H9 (cell line): ENCODE results near the gene TUBB2A. TPM values are rescaled to one million over a fixed set of nuclear protein-coding genes. Genes with fewer than 3 reads are reported as not detected.

ENCODE experiments used
- DNase-seq: peaks from one replicate; pipeline ENCODE4 v3.0.0-alpha.2; 2017
- H2AFZ ChIP-seq: one replicate; pipeline ENCODE4 v1.6.1; 2013; ENCODE audit warnings: mild to moderate bottlenecking, low read length, control low read depth, moderate library complexity
- H2AK5ac ChIP-seq: 2 replicates; pipeline ENCODE4 v1.6.1; 2013; ENCODE audit warnings: low read length, control low read depth, mixed read lengths; ENCODE audit not compliant: insufficient read length
- H2BK120ac ChIP-seq: one replicate; pipeline ENCODE4 v1.6.1; 2013; ENCODE audit warnings: low read depth, mild to moderate bottlenecking, low read length, control low read depth, inconsistent platforms; ENCODE audit not compliant: poor library complexity, severe bottlenecking
- H2BK12ac ChIP-seq: 2 replicates; pipeline ENCODE4 v1.6.1; 2013; ENCODE audit warnings: low read length, control low read depth, mixed read lengths, low read depth; ENCODE audit not compliant: insufficient read length
- H2BK15ac ChIP-seq: 2 replicates; pipeline ENCODE4 v1.6.1; 2013; ENCODE audit warnings: low read depth, low read length, control low read depth
- H2BK20ac ChIP-seq: one replicate; pipeline ENCODE4 v1.6.1; 2013; ENCODE audit warnings: low read depth, mild to moderate bottlenecking, low read length, control low read depth, inconsistent platforms; ENCODE audit not compliant: poor library complexity, severe bottlenecking
- H2BK5ac ChIP-seq: 2 replicates; pipeline ENCODE4 v1.6.1; 2013; ENCODE audit warnings: low read length, control low read depth, mixed read lengths; ENCODE audit not compliant: insufficient read length
- H3K14ac ChIP-seq: 2 replicates; pipeline ENCODE4 v1.6.1; 2013; ENCODE audit warnings: low read length, control low read depth; ENCODE audit not compliant: insufficient read depth
- H3K18ac ChIP-seq: 2 replicates; pipeline ENCODE4 v1.6.1; 2013; ENCODE audit warnings: low read depth, mild to moderate bottlenecking, mixed read lengths, low read length, control low read depth; ENCODE audit not compliant: insufficient read length
- H3K23ac ChIP-seq: 2 replicates; pipeline ENCODE4 v1.6.1; 2013; ENCODE audit warnings: low read length, control low read depth, mixed read lengths, low read depth; ENCODE audit not compliant: insufficient read length
- H3K23me2 ChIP-seq: 2 replicates; pipeline ENCODE4 v1.6.1; 2013; ENCODE audit warnings: low read depth, mild to moderate bottlenecking, mixed read lengths, low read length, control low read depth; ENCODE audit not compliant: insufficient read length, poor library complexity, severe bottlenecking
- H3K27ac ChIP-seq: 2 replicates; pipeline ENCODE4 v1.5.1; 2013; ENCODE audit warnings: low read length, control low read depth, mixed read lengths, low read depth; ENCODE audit not compliant: insufficient read length
- H3K27me3 ChIP-seq: 2 replicates; pipeline ENCODE4 v1.6.1; 2013; ENCODE audit warnings: low read length, control low read depth, inconsistent platforms; ENCODE audit not compliant: insufficient read depth
- H3K4ac ChIP-seq: 2 replicates; pipeline ENCODE4 v1.6.1; 2013; ENCODE audit warnings: low read depth, mild to moderate bottlenecking, control low read depth, inconsistent platforms, low read length, moderate library complexity
- H3K4me1 ChIP-seq: 2 replicates; pipeline ENCODE4 v1.6.1; 2013; ENCODE audit warnings: low read length, control low read depth, inconsistent platforms; ENCODE audit not compliant: insufficient read depth
- H3K4me2 ChIP-seq: 2 replicates; pipeline ENCODE4 v1.6.1; 2013; ENCODE audit warnings: low read length, control low read depth, mixed read lengths; ENCODE audit not compliant: insufficient read length, insufficient read depth
- H3K56ac ChIP-seq: 2 replicates; pipeline ENCODE4 v1.6.1; 2013; ENCODE audit warnings: low read depth, mild to moderate bottlenecking, mixed read lengths, low read length, control low read depth; ENCODE audit not compliant: insufficient read length
- H3K79me1 ChIP-seq: 2 replicates; pipeline ENCODE4 v1.6.1; 2013; ENCODE audit warnings: low read depth, mild to moderate bottlenecking, moderate library complexity, low read length, control low read depth, inconsistent platforms; ENCODE audit not compliant: insufficient read depth, poor library complexity, severe bottlenecking
- H3K79me2 ChIP-seq: 2 replicates; pipeline ENCODE4 v1.6.1; 2013; ENCODE audit warnings: low read length, control low read depth, inconsistent platforms; ENCODE audit not compliant: insufficient read depth
- H3K9ac ChIP-seq: 2 replicates; pipeline ENCODE4 v1.6.1; 2013; ENCODE audit warnings: low read length, control low read depth, mixed read lengths; ENCODE audit not compliant: insufficient read length; ENCODE audit errors: extremely low read depth
- H3K9me3 ChIP-seq: one replicate; pipeline ENCODE4 v1.6.1; 2013; ENCODE audit warnings: low read depth, low read length, inconsistent platforms; ENCODE audit not compliant: control insufficient read depth
- H3T11ph ChIP-seq: one replicate; pipeline ENCODE4 v1.6.1; 2013; ENCODE audit warnings: mild to moderate bottlenecking, low read length, control low read depth, inconsistent platforms
- H4K20me1 ChIP-seq: one replicate; pipeline ENCODE4 v1.6.1; 2013; ENCODE audit not compliant: control insufficient read depth, insufficient read length, insufficient read depth
- H4K5ac ChIP-seq: 2 replicates; pipeline ENCODE4 v1.6.1; 2013; ENCODE audit warnings: low read depth, mild to moderate bottlenecking, mixed read lengths, low read length, control low read depth; ENCODE audit not compliant: insufficient read length
- H4K8ac ChIP-seq: replicated peaks from 2 replicates; pipeline ENCODE4 v1.6.1; 2013; ENCODE audit warnings: low read length, control low read depth, mixed read lengths, low read depth; ENCODE audit not compliant: insufficient read length
- H4K91ac ChIP-seq: 2 replicates; pipeline ENCODE4 v1.6.1; 2013; ENCODE audit warnings: low read depth, mild to moderate bottlenecking, moderate library complexity, mixed read lengths, low read length, control low read depth; ENCODE audit not compliant: insufficient read length
- H3K27ac Mint-ChIP-seq, 3 experiments: 2 replicates in 2 of 3; 3 replicates in 1 of 3; pipeline ENCODE4 v1.8.0; 2020 to 2021; ENCODE audit warnings: mixed read lengths in 3 of 3, mild to moderate bottlenecking in 1 of 3, moderate library complexity in 1 of 3
- H3K27me3 Mint-ChIP-seq: 2 replicates; pipeline ENCODE4 v1.8.0; 2021; ENCODE audit warnings: low read depth, mild to moderate bottlenecking, moderate library complexity, mixed read lengths
- H3K36me3 Mint-ChIP-seq, 3 experiments: 2 replicates in 2 of 3; 3 replicates in 1 of 3; pipeline ENCODE4 v1.8.0; 2020 to 2021; ENCODE audit warnings: low read depth in 3 of 3, mixed read lengths in 3 of 3; ENCODE audit not compliant: insufficient read depth in 1 of 3
- H3K4me1 Mint-ChIP-seq, 2 experiments: 2 replicates each; pipeline ENCODE4 v1.8.0; 2020; ENCODE audit warnings: mixed read lengths in 2 of 2
- H3K4me3 Mint-ChIP-seq, 2 experiments: 2 replicates in 1 of 2; 3 replicates in 1 of 2; pipeline ENCODE4 v1.8.0; 2020 to 2021; ENCODE audit warnings: mild to moderate bottlenecking in 2 of 2, mixed read lengths in 2 of 2, moderate library complexity in 1 of 2
- H3K9me3 Mint-ChIP-seq, 2 experiments: 2 replicates in 1 of 2; 3 replicates in 1 of 2; pipeline ENCODE4 v1.8.0; 2020; ENCODE audit warnings: mild to moderate bottlenecking in 2 of 2, mixed read lengths in 2 of 2, moderate library complexity in 1 of 2
- CTCF ChIP-seq: fragments of 200-600 bp; sonication (generic); conservative IDR thresholded peaks from 3 replicates; pipeline ENCODE4 v1.8.0; 2021; ENCODE audit warnings: antibody characterized with exemption, mild to moderate bottlenecking
- WGBS: extraction: QIAGEN DNeasy Blood & Tissue Kit; methylation state at CpG from one replicate; pipeline ENCODE4 v1.1.7; 2013; ENCODE audit warnings: missing lambda C conversion rate, low lambda C conversion rate, mixed read lengths; ENCODE audit not compliant: insufficient read length; ENCODE audit errors: extremely low coverage; 5-methylcytosine and 5-hydroxymethylcytosine counted together
- total RNA-seq: library from RNA; stranded (reverse); gene quantifications from 2 replicates; pipeline ENCODE4 v1.2.1, GENCODE V29; 2021

Gene TUBB2A
- total RNA-seq, 1 experiment from 2014 or later: 258 TPM

- H3K9ac ChIP-seq: no peak overlapping the region
Measured at GRCh38 chr6:3194535-3195419, 37.4 kb upstream of the TUBB2A start.

More at GRCh38 chr6:3194535-3195419, 37.4 kb upstream of the TUBB2A start:
- no peaks in the 10 kb centered on the region for H3K23me2 ChIP-seq
- no peaks in the 10 kb centered on the region for H3K9me3 ChIP-seq
- H3K27me3 Mint-ChIP-seq: no peaks in the 10 kb centered on the region
- no peak overlapping the region for H2BK12ac ChIP-seq
- H3K9me3 Mint-ChIP-seq: peaks cover 4 to 6% of the 10 kb centered on the region in 2 experiments
- no peak overlapping the region for H4K8ac ChIP-seq
- H3K27ac ChIP-seq: no peak overlapping the region
- no peaks in the 10 kb centered on the region for H4K20me1 ChIP-seq
- TF ChIP-seq CTCF: no peak
- no peak overlapping the region for H3K4me3 Mint-ChIP-seq
- H3K4me2 ChIP-seq: peak overlapping the region; percentile 11
- H3K36me3 Mint-ChIP-seq: peaks cover 2 to 3% (median 2%) of the 10 kb centered on the region in 3 experiments; a peak in 3 of 7 replicates
- DNase-seq: peak; percentile 65
- no peak overlapping the region for H2AK5ac ChIP-seq
- no peak overlapping the region for H2BK5ac ChIP-seq
- no peaks in the 10 kb centered on the region for H3K79me2 ChIP-seq
- H4K91ac ChIP-seq: no peak overlapping the region
- H2BK120ac ChIP-seq: no peak overlapping the region
- H2BK15ac ChIP-seq: no peak overlapping the region
- WGBS: no CpG with 5 or more reads among the region's 19 CpGs
- no peak overlapping the region for H3K14ac ChIP-seq
- H3K18ac ChIP-seq: peak overlapping the region; percentile 20
- H3T11ph ChIP-seq: no peak overlapping the region
- no peak overlapping the region for H3K27ac Mint-ChIP-seq
- H3K4me1 Mint-ChIP-seq: peaks cover 13 to 14% of the 10 kb centered on the region in 2 experiments
- H3K27me3 ChIP-seq: no peaks in the 10 kb centered on the region
- H3K4me1 ChIP-seq: peaks cover 12% of the 10 kb centered on the region
- H4K5ac ChIP-seq: no peak overlapping the region
- H3K79me1 ChIP-seq: no peaks in the 10 kb centered on the region
- H3K56ac ChIP-seq: no peak overlapping the region
- no peak overlapping the region for H3K4ac ChIP-seq
- H3K23ac ChIP-seq: no peak overlapping the region
- no peak overlapping the region for H2AFZ ChIP-seq
- H2BK20ac ChIP-seq: no peak overlapping the region
